ENCODE results near the gene HOXD3. TPM values are rescaled to one million over a fixed set of nuclear protein-coding genes. Genes with fewer than 3 reads are reported as not detected.

HOXD3 gene
- total RNA-seq, 6 experiments from 2014 or later = 0.25 to 0.38 (median 0.25) TPM; not detected in 3

GRCh38 chr2:176182671-176183070 is 25.6 kb downstream of the HOXD3 start:
- Mint-ChIP-seq H3K9me3 (no peaks in the 10 kb centered on the region), H3K36me3 (ENCODE audit: low read depth) (peaks cover 4% of the 10 kb centered on the region), H3K4me1 (ENCODE audit: low read depth) (peaks cover 5% of the 10 kb centered on the region), H3K27ac (no peak overlapping the region), H3K4me3 (no peak overlapping the region), H3K27me3 (ENCODE audit: insufficient read depth) (peaks cover 47% of the 10 kb centered on the region)
- no peak for TF ChIP-seq CTCF (IDR thresholded peaks at IDR 0.05)
- no peak for DNase-seq

- H3K9me3 Mint-ChIP-seq = no peaks in the 10 kb centered on the region
- no peak for DNase-seq
- no peak overlapping the region for H3K27ac Mint-ChIP-seq
- H3K36me3 Mint-ChIP-seq (ENCODE audit: low read depth) = peaks cover 4% of the 10 kb centered on the region
- H3K27me3 Mint-ChIP-seq (ENCODE audit: insufficient read depth) = peaks cover 45% of the 10 kb centered on the region
- H3K4me1 Mint-ChIP-seq (ENCODE audit: low read depth) = peaks cover 10% of the 10 kb centered on the region
- no peak for TF ChIP-seq CTCF (IDR thresholded peaks at IDR 0.05)
- no peak overlapping the region for H3K4me3 Mint-ChIP-seq
These were observed 27.6 kb downstream of the HOXD3 start for GRCh38 chr2:176184749-176185148.

GRCh38 chr2:176186024-176186423 is 28.9 kb downstream of the HOXD3 start:
- Mint-ChIP-seq H3K36me3 (ENCODE audit: low read depth) (peaks cover 4% of the 10 kb centered on the region), H3K4me1 (ENCODE audit: low read depth) (peaks cover 10% of the 10 kb centered on the region), H3K4me3 (no peak overlapping the region), H3K27me3 (ENCODE audit: insufficient read depth) (peaks cover 52% of the 10 kb centered on the region), H3K27ac (no peak overlapping the region), H3K9me3 (no peaks in the 10 kb centered on the region)
- no peak for DNase-seq
- no peak for TF ChIP-seq CTCF (IDR thresholded peaks at IDR 0.05)

- TF ChIP-seq CTCF (IDR thresholded peaks at IDR 0.05) = no peak
- Mint-ChIP-seq H3K4me1 (ENCODE audit: low read depth) (peaks cover 10% of the 10 kb centered on the region), H3K27me3 (ENCODE audit: insufficient read depth) (peaks cover 49% of the 10 kb centered on the region), H3K9me3 (no peaks in the 10 kb centered on the region), H3K27ac (no peak overlapping the region), H3K4me3 (peak overlapping the region; percentile 86), H3K36me3 (ENCODE audit: low read depth) (peaks cover 4% of the 10 kb centered on the region)
- DNase-seq = no peak
These were observed 30.2 kb downstream of the HOXD3 start for GRCh38 chr2:176187200-176187898.

GRCh38 chr2:176187899-176188773 is 31.0 kb downstream of the HOXD3 start, which contains the start of gene HOXD1:
HOXD1 (plus strand) TSS chr2:176188668; CDS start chr2:176188802, 134 bp downstream.
- TF ChIP-seq CTCF (IDR thresholded peaks at IDR 0.05) = no peak
- DNase-seq = no peak
- Mint-ChIP-seq H3K4me1 (ENCODE audit: low read depth) (peaks cover 10% of the 10 kb centered on the region), H3K9me3 (no peaks in the 10 kb centered on the region), H3K27ac (no peak within 1 kb of the TSS), H3K27me3 (ENCODE audit: insufficient read depth) (peaks cover 43% of the 10 kb centered on the region), H3K36me3 (ENCODE audit: low read depth) (peaks cover 4% of the 10 kb centered on the region), H3K4me3 (peak within 1 kb of the TSS; percentile 86)
